ENCODE data around the gene CHTOP.

The CHTOP gene

DNA sequence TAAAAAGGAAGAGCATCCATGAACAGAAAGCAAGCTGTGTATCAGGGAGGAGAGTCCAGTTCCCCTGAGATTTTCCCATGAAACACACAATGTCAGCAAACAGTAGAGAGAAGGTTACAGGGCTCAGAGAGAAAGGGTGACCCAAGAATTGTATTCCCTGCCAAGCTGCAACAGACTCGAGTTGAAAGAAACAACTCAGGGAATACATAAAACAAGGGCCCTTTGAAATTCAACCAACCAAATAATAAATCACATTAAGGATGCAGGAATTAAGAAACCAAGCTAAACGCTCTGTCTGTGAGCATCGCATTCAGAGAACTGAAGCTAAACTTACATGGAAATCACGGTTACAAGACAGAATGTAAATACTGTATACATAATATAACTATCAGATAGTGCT is 41.1 kb upstream of the CHTOP start:
- TF ChIP-seq RARB (CRISPR knock-in tag; IDR thresholded peaks at IDR 0.05) (no peak), ZFP30 (CRISPR knock-in tag; IDR thresholded peaks at IDR 0.05) (no peak), TOX (CRISPR knock-in tag; IDR thresholded peaks at IDR 0.05; ENCODE audit: borderline replicate concordance) (no peak), ZNF70 (CRISPR knock-in tag; IDR thresholded peaks at IDR 0.05) (no peak), OSR1 (CRISPR knock-in tag; IDR thresholded peaks at IDR 0.05) (no peak), TCF4 (CRISPR knock-in tag; IDR thresholded peaks at IDR 0.05; ENCODE audit: borderline replicate concordance) (no peak)
- no peak for ATAC-seq

DNA sequence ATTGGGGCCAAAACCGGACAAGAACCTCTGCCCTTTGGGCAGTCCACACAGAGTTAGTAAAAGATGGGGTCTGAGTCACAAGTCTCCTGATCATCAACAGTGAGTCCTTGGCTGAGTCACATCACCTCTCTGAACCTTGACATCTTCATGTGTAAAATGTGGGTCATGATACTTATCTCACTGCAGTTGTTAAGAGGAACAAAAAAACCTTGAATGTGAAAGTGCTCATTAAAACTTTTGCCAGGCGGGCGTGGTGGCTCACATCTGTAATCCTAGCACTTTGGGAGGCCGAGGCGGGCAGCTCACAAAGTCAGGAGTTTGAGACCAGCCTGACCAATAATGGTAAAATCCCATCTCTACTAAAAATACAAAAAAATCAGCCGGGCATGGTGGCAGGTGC is 36.7 kb upstream of the CHTOP start:
- ATAC-seq: no peak

DNA sequence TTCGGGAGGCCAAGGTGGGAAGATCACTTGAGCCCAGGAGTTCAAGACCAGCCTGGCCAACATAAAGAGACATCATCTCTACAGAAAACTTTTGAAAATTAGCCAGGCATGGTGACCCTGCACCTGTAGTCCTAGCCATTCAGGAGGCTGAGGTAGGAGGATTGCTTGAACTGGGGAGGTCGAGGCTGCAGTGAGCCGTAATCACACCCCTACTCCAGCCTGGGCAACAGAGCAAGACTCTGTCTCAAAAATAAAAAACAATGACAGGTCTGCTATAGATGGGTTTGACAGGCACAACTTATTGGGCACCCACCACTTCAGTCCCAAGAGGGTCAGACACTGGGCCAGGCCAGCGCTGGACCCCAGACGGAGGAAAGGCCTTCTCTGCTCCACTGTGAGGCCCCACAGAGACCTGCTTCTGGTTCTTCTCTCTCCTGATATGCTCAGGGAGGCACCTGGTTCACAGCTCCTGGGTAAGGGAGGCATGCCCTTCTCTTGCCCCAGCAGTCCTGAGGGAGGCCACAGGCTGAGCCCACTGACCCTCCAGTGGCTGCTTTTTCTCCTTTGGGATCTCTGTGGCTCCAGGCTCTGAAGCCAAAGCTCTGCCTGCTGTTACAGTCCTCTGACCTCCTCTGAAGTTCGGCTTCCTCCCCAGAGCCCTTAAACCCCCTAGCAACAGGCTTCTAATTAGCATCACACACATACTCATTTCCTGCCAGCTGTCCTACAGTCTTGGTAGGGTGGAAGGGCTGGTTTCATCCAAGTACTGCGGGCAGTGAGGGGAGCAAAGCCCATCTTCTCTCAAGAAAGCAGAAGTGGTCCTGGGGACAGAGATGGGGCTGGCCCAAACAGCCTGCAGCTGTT is 35.3 kb upstream of the CHTOP start:
- peak; percentile 73 for ATAC-seq
- TF ChIP-seq PPARA (CRISPR knock-in tag; IDR thresholded peaks at IDR 0.05; ENCODE audit: borderline replicate concordance) (no peak), ZC3H10 (CRISPR knock-in tag; IDR thresholded peaks at IDR 0.05) (no peak), ESRRG (CRISPR knock-in tag; IDR thresholded peaks at IDR 0.05) (no peak), ISL1 (CRISPR knock-in tag; IDR thresholded peaks at IDR 0.05) (no peak), GLIS3 (CRISPR knock-in tag; IDR thresholded peaks at IDR 0.05) (no peak), CSDC2 (CRISPR knock-in tag; IDR thresholded peaks at IDR 0.05) (no peak), ARNTL (CRISPR knock-in tag; IDR thresholded peaks at IDR 0.05; ENCODE audit: borderline replicate concordance, low read depth) (no peak), OSR1 (CRISPR knock-in tag; IDR thresholded peaks at IDR 0.05) (no peak), TOX (CRISPR knock-in tag; IDR thresholded peaks at IDR 0.05; ENCODE audit: borderline replicate concordance) (no peak), ZFP3 (CRISPR knock-in tag; IDR thresholded peaks at IDR 0.05) (no peak), RARB (CRISPR knock-in tag; IDR thresholded peaks at IDR 0.05) (no peak), SNAI2 (CRISPR knock-in tag; IDR thresholded peaks at IDR 0.05) (no peak), ZNF565 (CRISPR knock-in tag; conservative IDR thresholded peaks at IDR 0.05; ENCODE audit: low read depth) (no peak), BACH2 (CRISPR knock-in tag; IDR thresholded peaks at IDR 0.05; ENCODE audit: borderline replicate concordance) (no peak), ZFP30 (CRISPR knock-in tag; IDR thresholded peaks at IDR 0.05) (no peak), ZNF70 (CRISPR knock-in tag; IDR thresholded peaks at IDR 0.05) (no peak), ZNF8 (CRISPR knock-in tag; IDR thresholded peaks at IDR 0.05) (no peak)
- TF ChIP-seq, protein P1, sequence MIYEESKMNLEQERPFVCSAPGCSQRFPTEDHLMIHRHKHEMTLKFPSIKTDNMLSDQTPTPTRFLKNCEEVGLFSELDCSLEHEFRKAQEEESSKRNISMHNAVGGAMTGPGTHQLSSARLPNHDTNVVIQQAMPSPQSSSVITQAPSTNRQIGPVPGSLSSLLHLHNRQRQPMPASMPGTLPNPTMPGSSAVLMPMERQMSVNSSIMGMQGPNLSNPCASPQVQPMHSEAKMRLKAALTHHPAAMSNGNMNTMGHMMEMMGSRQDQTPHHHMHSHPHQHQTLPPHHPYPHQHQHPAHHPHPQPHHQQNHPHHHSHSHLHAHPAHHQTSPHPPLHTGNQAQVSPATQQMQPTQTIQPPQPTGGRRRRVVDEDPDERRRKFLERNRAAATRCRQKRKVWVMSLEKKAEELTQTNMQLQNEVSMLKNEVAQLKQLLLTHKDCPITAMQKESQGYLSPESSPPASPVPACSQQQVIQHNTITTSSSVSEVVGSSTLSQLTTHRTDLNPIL (CRISPR knock-in tag; IDR thresholded peaks at IDR 0.05; ENCODE audit: low read depth): no peak

More for the DNA sequence above, 36.7 kb upstream of the CHTOP start:
- TF ChIP-seq ARNTL (CRISPR knock-in tag; IDR thresholded peaks at IDR 0.05; ENCODE audit: borderline replicate concordance, low read depth): no peak
- TF ChIP-seq ZFP30 (CRISPR knock-in tag; IDR thresholded peaks at IDR 0.05): no peak
- TF ChIP-seq CSDC2 (CRISPR knock-in tag; IDR thresholded peaks at IDR 0.05): no peak
- TF ChIP-seq ISL1 (CRISPR knock-in tag; IDR thresholded peaks at IDR 0.05): no peak
- no peak for TF ChIP-seq ZNF565 (CRISPR knock-in tag; conservative IDR thresholded peaks at IDR 0.05; ENCODE audit: low read depth)
- TF ChIP-seq, protein P2, sequence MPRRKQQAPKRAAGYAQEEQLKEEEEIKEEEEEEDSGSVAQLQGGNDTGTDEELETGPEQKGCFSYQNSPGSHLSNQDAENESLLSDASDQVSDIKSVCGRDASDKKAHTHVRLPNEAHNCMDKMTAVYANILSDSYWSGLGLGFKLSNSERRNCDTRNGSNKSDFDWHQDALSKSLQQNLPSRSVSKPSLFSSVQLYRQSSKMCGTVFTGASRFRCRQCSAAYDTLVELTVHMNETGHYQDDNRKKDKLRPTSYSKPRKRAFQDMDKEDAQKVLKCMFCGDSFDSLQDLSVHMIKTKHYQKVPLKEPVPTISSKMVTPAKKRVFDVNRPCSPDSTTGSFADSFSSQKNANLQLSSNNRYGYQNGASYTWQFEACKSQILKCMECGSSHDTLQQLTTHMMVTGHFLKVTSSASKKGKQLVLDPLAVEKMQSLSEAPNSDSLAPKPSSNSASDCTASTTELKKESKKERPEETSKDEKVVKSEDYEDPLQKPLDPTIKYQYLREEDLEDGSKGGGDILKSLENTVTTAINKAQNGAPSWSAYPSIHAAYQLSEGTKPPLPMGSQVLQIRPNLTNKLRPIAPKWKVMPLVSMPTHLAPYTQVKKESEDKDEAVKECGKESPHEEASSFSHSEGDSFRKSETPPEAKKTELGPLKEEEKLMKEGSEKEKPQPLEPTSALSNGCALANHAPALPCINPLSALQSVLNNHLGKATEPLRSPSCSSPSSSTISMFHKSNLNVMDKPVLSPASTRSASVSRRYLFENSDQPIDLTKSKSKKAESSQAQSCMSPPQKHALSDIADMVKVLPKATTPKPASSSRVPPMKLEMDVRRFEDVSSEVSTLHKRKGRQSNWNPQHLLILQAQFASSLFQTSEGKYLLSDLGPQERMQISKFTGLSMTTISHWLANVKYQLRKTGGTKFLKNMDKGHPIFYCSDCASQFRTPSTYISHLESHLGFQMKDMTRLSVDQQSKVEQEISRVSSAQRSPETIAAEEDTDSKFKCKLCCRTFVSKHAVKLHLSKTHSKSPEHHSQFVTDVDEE (CRISPR knock-in tag; IDR thresholded peaks at IDR 0.05): no peak
- TF ChIP-seq, protein P3, sequence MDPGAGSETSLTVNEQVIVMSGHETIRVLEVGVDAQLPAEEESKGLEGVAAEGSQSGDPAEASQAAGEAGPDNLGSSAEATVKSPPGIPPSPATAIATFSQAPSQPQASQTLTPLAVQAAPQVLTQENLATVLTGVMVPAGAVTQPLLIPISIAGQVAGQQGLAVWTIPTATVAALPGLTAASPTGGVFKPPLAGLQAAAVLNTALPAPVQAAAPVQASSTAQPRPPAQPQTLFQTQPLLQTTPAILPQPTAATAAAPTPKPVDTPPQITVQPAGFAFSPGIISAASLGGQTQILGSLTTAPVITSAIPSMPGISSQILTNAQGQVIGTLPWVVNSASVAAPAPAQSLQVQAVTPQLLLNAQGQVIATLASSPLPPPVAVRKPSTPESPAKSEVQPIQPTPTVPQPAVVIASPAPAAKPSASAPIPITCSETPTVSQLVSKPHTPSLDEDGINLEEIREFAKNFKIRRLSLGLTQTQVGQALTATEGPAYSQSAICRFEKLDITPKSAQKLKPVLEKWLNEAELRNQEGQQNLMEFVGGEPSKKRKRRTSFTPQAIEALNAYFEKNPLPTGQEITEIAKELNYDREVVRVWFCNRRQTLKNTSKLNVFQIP (CRISPR knock-in tag; IDR thresholded peaks at IDR 0.05; ENCODE audit: borderline replicate concordance, low read depth): no peak
- TF ChIP-seq, protein P1 (CRISPR knock-in tag; IDR thresholded peaks at IDR 0.05; ENCODE audit: low read depth): no peak
- TF ChIP-seq, protein P4, sequence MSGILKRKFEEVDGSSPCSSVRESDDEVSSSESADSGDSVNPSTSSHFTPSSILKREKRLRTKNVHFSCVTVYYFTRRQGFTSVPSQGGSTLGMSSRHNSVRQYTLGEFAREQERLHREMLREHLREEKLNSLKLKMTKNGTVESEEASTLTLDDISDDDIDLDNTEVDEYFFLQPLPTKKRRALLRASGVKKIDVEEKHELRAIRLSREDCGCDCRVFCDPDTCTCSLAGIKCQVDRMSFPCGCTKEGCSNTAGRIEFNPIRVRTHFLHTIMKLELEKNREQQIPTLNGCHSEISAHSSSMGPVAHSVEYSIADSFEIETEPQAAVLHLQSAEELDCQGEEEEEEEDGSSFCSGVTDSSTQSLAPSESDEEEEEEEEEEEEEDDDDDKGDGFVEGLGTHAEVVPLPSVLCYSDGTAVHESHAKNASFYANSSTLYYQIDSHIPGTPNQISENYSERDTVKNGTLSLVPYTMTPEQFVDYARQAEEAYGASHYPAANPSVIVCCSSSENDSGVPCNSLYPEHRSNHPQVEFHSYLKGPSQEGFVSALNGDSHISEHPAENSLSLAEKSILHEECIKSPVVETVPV (CRISPR knock-in tag; IDR thresholded peaks at IDR 0.05): no peak
- TF ChIP-seq PPARA (CRISPR knock-in tag; IDR thresholded peaks at IDR 0.05; ENCODE audit: borderline replicate concordance): no peak
- no peak for TF ChIP-seq TOX (CRISPR knock-in tag; IDR thresholded peaks at IDR 0.05; ENCODE audit: borderline replicate concordance)
- TF ChIP-seq GLIS3 (CRISPR knock-in tag; IDR thresholded peaks at IDR 0.05): no peak
- no peak for TF ChIP-seq ESRRG (CRISPR knock-in tag; IDR thresholded peaks at IDR 0.05)
- no peak for TF ChIP-seq BACH2 (CRISPR knock-in tag; IDR thresholded peaks at IDR 0.05; ENCODE audit: borderline replicate concordance)
- TF ChIP-seq ZFP3 (CRISPR knock-in tag; IDR thresholded peaks at IDR 0.05): no peak
- TF ChIP-seq OSR1 (CRISPR knock-in tag; IDR thresholded peaks at IDR 0.05): no peak
